BLaER1 treated with 17β-estradiol and CSF1 and Interleukin-3, amounts not matched to agents 10 nM and 100 nM (cell line): ENCODE data around the gene GRAMD2A.
"Not testable (repeated sequence)": the region's sequence is repeated elsewhere in the genome, so short reads cannot be mapped to it uniquely, and the experiment has no call there.

ENCODE experiments used
- H3K27ac ChIP-seq, 11 experiments: shearing (Covaris generic); formaldehyde crosslinking; 2 replicates each; pipeline ENCODE4 v1.8.1; 2022
- H3K27me3 ChIP-seq, 11 experiments: shearing (Covaris generic); formaldehyde crosslinking; 2 replicates each; pipeline ENCODE4 v1.8.1; 2022
- H3K36me3 ChIP-seq, 11 experiments: shearing (Covaris generic); formaldehyde crosslinking; 2 replicates each; pipeline ENCODE4 v1.8.1; 2022
- H3K4me1 ChIP-seq, 10 experiments: shearing (Covaris generic); formaldehyde crosslinking; 2 replicates each; pipeline ENCODE4 v1.8.1; 2022
- H3K4me2 ChIP-seq, 11 experiments: shearing (Covaris generic); formaldehyde crosslinking; 2 replicates each; pipeline ENCODE4 v1.8.1; 2022
- H3K4me3 ChIP-seq, 10 experiments: shearing (Covaris generic); formaldehyde crosslinking; 2 replicates each; pipeline ENCODE4 v1.8.1; 2022
- H3K9ac ChIP-seq, 11 experiments: shearing (Covaris generic); formaldehyde crosslinking; 2 replicates each; pipeline ENCODE4 v1.8.1; 2022
- H3K9me3 ChIP-seq, 11 experiments: shearing (Covaris generic); formaldehyde crosslinking; replicated peaks in 1 of 11; 2 replicates each; pipeline ENCODE4 v1.8.1; 2022
- H4K20me1 ChIP-seq, 11 experiments: shearing (Covaris generic); formaldehyde crosslinking; 2 replicates each; pipeline ENCODE4 v1.8.1; 2022
- Cebpa-rat ChIP-seq, 11 experiments: shearing (Covaris generic); IDR thresholded peaks; 2 replicates each; pipeline ENCODE4 v1.8.1; 2022

GRAMD2A gene

GRCh38 chr15:72176743-72177142 lies 20.8 kb downstream of the GRAMD2A start:
- no peak overlapping the region for H3K27ac ChIP-seq
- H3K9me3 ChIP-seq: no peaks in the 10 kb centered on the region
- H4K20me1 ChIP-seq: 0 out of 22 replicates have a peak, but pooled peaks cover 0 to 8% (median 0%) of the 10 kb centered on the region in 11 experiments
- H3K27me3 ChIP-seq: no peaks in the 10 kb centered on the region
- no peaks in the 10 kb centered on the region for H3K36me3 ChIP-seq
- no peak for TF ChIP-seq Cebpa-rat (IDR thresholded peaks at IDR 0.05)
- no peak overlapping the region for H3K9ac ChIP-seq
- no peak overlapping the region for H3K4me3 ChIP-seq
- H3K4me1 ChIP-seq: peaks cover 0 to 4% (median 0%) of the 10 kb centered on the region in 10 experiments; a peak in 1 of 20 replicates
- H3K4me2 ChIP-seq: no peak overlapping the region

GRCh38 chr15:72176159-72176558 lies 21.4 kb downstream of the GRAMD2A start:
- Histone ChIP-seq H4K20me1 (0 out of 22 replicates have a peak, but pooled peaks cover 0 to 8% (median 0%) of the 10 kb centered on the region in 11 experiments), H3K36me3 (no peaks in the 10 kb centered on the region), H3K27me3 (no peaks in the 10 kb centered on the region), H3K9ac (no peak overlapping the region), H3K4me3 (no peak overlapping the region), H3K27ac (no peak overlapping the region), H3K4me2 (no peak overlapping the region), H3K4me1 (peaks cover 0 to 4% (median 0%) of the 10 kb centered on the region in 10 experiments; a peak in 1 of 20 replicates), H3K9me3 (no peaks in the 10 kb centered on the region)
- TF ChIP-seq Cebpa-rat (IDR thresholded peaks at IDR 0.05): no peak

GRCh38 chr15:72175186-72176044 lies 22.2 kb downstream of the GRAMD2A start:
- H3K9ac ChIP-seq: no peak overlapping the region
- H3K27ac ChIP-seq: no peak overlapping the region
- no peaks in the 10 kb centered on the region for H3K9me3 ChIP-seq
- H3K27me3 ChIP-seq: no peaks in the 10 kb centered on the region
- H3K4me2 ChIP-seq: no peak overlapping the region
- no peak overlapping the region for H3K4me3 ChIP-seq
- peaks cover 0 to 4% (median 0%) of the 10 kb centered on the region in 10 experiments; a peak in 1 of 20 replicates for H3K4me1 ChIP-seq
- no peaks in the 10 kb centered on the region for H3K36me3 ChIP-seq
- no peak for TF ChIP-seq Cebpa-rat (IDR thresholded peaks at IDR 0.05)
- H4K20me1 ChIP-seq: 0 out of 22 replicates have a peak, but pooled peaks cover 0 to 8% (median 0%) of the 10 kb centered on the region in 11 experiments

GRCh38 chr15:72174551-72175165 lies 22.9 kb downstream of the GRAMD2A start:
- H3K27me3 ChIP-seq: no peaks in the 10 kb centered on the region
- H3K4me2 ChIP-seq: no peak overlapping the region
- no peaks in the 10 kb centered on the region for H3K9me3 ChIP-seq
- H4K20me1 ChIP-seq: 0 out of 22 replicates have a peak, but pooled peaks cover 0 to 8% (median 0%) of the 10 kb centered on the region in 11 experiments
- no peak overlapping the region for H3K27ac ChIP-seq
- peaks cover 0 to 4% (median 0%) of the 10 kb centered on the region in 10 experiments; a peak in 1 of 20 replicates for H3K4me1 ChIP-seq
- H3K9ac ChIP-seq: no peak overlapping the region
- no peaks in the 10 kb centered on the region for H3K36me3 ChIP-seq
- H3K4me3 ChIP-seq: no peak overlapping the region
- no peak for TF ChIP-seq Cebpa-rat (IDR thresholded peaks at IDR 0.05)

- no peak overlapping the region for H3K4me3 ChIP-seq
- no peak overlapping the region for H3K27ac ChIP-seq
- TF ChIP-seq Cebpa-rat (IDR thresholded peaks at IDR 0.05): no peak
- no peak overlapping the region for H3K9ac ChIP-seq
- no peak overlapping the region for H3K4me2 ChIP-seq
- H3K9me3 ChIP-seq: no peaks in the 10 kb centered on the region
- no peaks in the 10 kb centered on the region for H3K27me3 ChIP-seq
- H3K36me3 ChIP-seq: no peaks in the 10 kb centered on the region
- H4K20me1 ChIP-seq: 0 out of 22 replicates have a peak, but pooled peaks cover 0 to 8% (median 0%) of the 10 kb centered on the region in 11 experiments
- peaks cover 0 to 4% (median 0%) of the 10 kb centered on the region in 10 experiments; a peak in 1 of 20 replicates for H3K4me1 ChIP-seq
These were observed 23.6 kb downstream of the GRAMD2A start for GRCh38 chr15:72173864-72174550.

GRCh38 chr15:72173401-72173800 lies 24.2 kb downstream of the GRAMD2A start:
- Histone ChIP-seq H3K9ac (no peak overlapping the region), H3K9me3 (no peaks in the 10 kb centered on the region), H4K20me1 (0 out of 22 replicates have a peak, but pooled peaks cover 0 to 8% (median 0%) of the 10 kb centered on the region in 11 experiments), H3K4me3 (no peak overlapping the region), H3K4me2 (no peak overlapping the region), H3K27me3 (no peaks in the 10 kb centered on the region), H3K4me1 (peaks cover 0 to 4% (median 0%) of the 10 kb centered on the region in 10 experiments; a peak in 2 of 20 replicates), H3K36me3 (no peaks in the 10 kb centered on the region), H3K27ac (no peak overlapping the region)
- no peak for TF ChIP-seq Cebpa-rat (IDR thresholded peaks at IDR 0.05)

GRCh38 chr15:72172796-72173195 lies 24.8 kb downstream of the GRAMD2A start:
- no peak for TF ChIP-seq Cebpa-rat (IDR thresholded peaks at IDR 0.05)
- H3K9ac ChIP-seq: no peak overlapping the region
- no peaks in the 10 kb centered on the region for H3K36me3 ChIP-seq
- no peak overlapping the region for H3K4me2 ChIP-seq
- peaks cover 0 to 6% (median 0%) of the 10 kb centered on the region in 10 experiments; a peak in 1 of 20 replicates for H3K4me1 ChIP-seq
- 0 out of 22 replicates have a peak, but pooled peaks cover 0 to 8% (median 0%) of the 10 kb centered on the region in 11 experiments for H4K20me1 ChIP-seq
- H3K27ac ChIP-seq: no peak overlapping the region
- no peaks in the 10 kb centered on the region for H3K9me3 ChIP-seq
- no peaks in the 10 kb centered on the region for H3K27me3 ChIP-seq
- no peak overlapping the region for H3K4me3 ChIP-seq

- H3K4me2 ChIP-seq, H3K9me3 ChIP-seq, H3K36me3 ChIP-seq, H3K9ac ChIP-seq, H4K20me1 ChIP-seq, H3K4me3 ChIP-seq, H3K4me1 ChIP-seq, H3K27ac ChIP-seq, H3K27me3 ChIP-seq: not testable (repeated sequence)
These were observed 25.6 kb downstream of the GRAMD2A start for GRCh38 chr15:72171978-72172377.

- H3K4me3 ChIP-seq: no peak overlapping the region
- no peak overlapping the region for H3K9ac ChIP-seq
- 0 out of 22 replicates have a peak, but pooled peaks cover 0 to 5% (median 0%) of the 10 kb centered on the region in 11 experiments for H4K20me1 ChIP-seq
- no peaks in the 10 kb centered on the region for H3K9me3 ChIP-seq
- TF ChIP-seq Cebpa-rat (IDR thresholded peaks at IDR 0.05): no peak
- no peak overlapping the region for H3K27ac ChIP-seq
- no peak overlapping the region for H3K4me2 ChIP-seq
- H3K27me3 ChIP-seq: no peaks in the 10 kb centered on the region
- H3K4me1 ChIP-seq: peaks cover 0 to 6% (median 0%) of the 10 kb centered on the region in 10 experiments; a peak in 1 of 20 replicates
- no peaks in the 10 kb centered on the region for H3K36me3 ChIP-seq
These were observed 26.9 kb downstream of the GRAMD2A start for GRCh38 chr15:72170691-72171090.
